Stomach (tissue), 4 donors: ENCODE results near the gene SOWAHA.

ENCODE experiments used
- CTCF ChIP-seq, 7 experiments: fragments of 450-650 bp in 4 of 7; fragments of 200-600 bp in 3 of 7; sonication (generic) in 3 of 7; IDR thresholded peaks; one replicate each; pipeline ENCODE4 v1.5.1; 2016 to 2019; ENCODE audit warnings: antibody characterized with exemption in 7 of 7, control low read depth in 2 of 7, mild to moderate bottlenecking in 1 of 7
- POLR2A ChIP-seq, 4 donors: fragments of 450-650 bp; IDR thresholded peaks; one replicate each; pipeline ENCODE4 v1.6.1; 2016; ENCODE audit warnings: antibody characterized with exemption in 4 of 4, control low read depth in 2 of 4, mild to moderate bottlenecking in 1 of 4, moderate library complexity in 1 of 4

GRCh38 chr5:132825033-132825833 lies 12.1 kb downstream of the SOWAHA start:
- no peak for TF ChIP-seq CTCF (IDR thresholded peaks at IDR 0.05)
- no peak for TF ChIP-seq POLR2A (IDR thresholded peaks at IDR 0.05)
